Measurements from ENCODE around the gene PMEL.

Gene PMEL

DNA sequence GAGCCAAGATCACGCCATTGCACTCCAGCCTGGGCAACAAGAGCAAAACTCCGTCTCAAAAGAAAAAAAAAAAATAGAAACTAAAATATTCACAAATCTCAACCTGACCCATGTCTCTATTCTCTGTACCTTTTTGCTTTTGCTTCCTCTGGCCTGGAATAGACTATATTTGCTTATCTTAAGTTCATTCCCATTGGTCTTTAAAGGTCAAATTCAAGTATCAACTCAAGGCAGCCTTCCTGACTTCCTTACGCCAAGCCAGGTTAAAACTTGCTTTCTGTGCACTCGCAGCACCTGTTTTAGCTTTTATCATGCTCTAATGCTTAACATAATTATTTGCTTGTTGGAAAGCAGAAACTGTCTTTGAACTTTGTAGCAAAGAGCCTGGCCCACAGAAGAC is 52.9 kb downstream of the PMEL start:
- no peak for DNase-seq

GRCh38 chr12:55909513-55909884 is 56.3 kb downstream of the PMEL start:
- no peak for DNase-seq

GRCh38 chr12:55908726-55909512 is 56.9 kb downstream of the PMEL start:
- no peak for DNase-seq

- no peak for DNase-seq
These were observed 59.8 kb downstream of the PMEL start for GRCh38 chr12:55906056-55906455.
